ENCODE results near the gene SGMS1. TPM values are rescaled to one million over a fixed set of nuclear protein-coding genes. Genes with fewer than 3 reads are reported as not detected.
"Not testable (repeated sequence)": the region's sequence is repeated elsewhere in the genome, so short reads cannot be mapped to it uniquely, and the experiment has no call there.

Gene SGMS1
- total and polyA plus RNA-seq, 5 experiments from 2014 or later, result 8.3 to 34.9 (median 11.0) TPM

DNA sequence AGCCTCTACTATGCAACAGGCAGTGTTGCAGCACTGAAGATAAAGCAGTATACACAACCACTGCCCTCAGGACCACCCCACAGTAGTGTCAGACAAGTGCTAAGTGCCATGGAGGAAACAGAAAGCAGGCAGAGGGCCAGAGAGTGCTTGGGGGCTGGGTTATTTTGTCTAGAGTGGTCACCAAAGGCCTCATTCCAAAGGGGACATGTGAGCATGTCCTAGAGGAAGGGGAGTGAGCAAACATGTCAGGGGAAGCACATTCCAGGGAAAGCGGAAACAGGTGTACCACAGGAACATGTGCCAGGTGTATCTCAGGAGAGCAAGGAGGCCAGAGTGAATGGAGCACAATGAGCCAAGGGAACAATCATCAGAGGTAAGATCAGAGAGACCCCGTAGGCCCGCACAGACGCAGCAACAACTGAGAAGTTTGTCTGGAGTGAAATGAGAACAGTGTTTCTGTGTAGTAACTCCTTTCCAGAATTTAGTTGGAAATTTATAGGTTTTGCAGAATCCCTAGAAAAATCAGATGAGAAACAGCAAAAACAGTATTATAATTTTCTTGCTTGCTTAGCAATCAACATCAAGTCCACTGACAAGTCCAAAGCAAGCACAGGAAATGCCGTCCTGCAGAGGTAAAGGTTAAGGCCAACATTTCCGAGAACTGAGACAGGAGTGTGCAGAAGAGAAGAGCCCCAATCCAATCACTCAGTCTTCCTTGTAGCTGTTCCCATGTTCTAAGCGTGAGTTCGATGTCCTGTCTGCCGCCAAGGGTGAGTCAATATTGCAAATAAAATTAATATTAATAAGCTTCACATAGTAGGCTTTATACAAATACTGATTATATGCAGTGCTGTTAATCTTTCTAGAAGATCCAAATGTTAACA is 67.3 kb downstream of the SGMS1 start:
- Mint-ChIP-seq H3K27me3 (no peaks in the 10 kb centered on the region), H3K36me3 (peaks cover 0 to 4% (median 0%) of the 10 kb centered on the region in 3 donors), H3K9me3 (no peaks in the 10 kb centered on the region), H3K4me3 (no peak overlapping the region), H3K4me1 (peaks cover 12 to 45% (median 31%) of the 10 kb centered on the region in 4 donors), H3K27ac (peak overlapping the region in 3 of 10 donors; percentile 0 to 30 (median 2))
- no peak for ATAC-seq
- POLR2A ChIA-PET, result interaction anchor here (0.7 kb wide), 1 partner anchor 183 kb away, joined by 6 read pairs; the partner anchor contains the start of gene ASAH2B
- no peak for DNase-seq

DNA sequence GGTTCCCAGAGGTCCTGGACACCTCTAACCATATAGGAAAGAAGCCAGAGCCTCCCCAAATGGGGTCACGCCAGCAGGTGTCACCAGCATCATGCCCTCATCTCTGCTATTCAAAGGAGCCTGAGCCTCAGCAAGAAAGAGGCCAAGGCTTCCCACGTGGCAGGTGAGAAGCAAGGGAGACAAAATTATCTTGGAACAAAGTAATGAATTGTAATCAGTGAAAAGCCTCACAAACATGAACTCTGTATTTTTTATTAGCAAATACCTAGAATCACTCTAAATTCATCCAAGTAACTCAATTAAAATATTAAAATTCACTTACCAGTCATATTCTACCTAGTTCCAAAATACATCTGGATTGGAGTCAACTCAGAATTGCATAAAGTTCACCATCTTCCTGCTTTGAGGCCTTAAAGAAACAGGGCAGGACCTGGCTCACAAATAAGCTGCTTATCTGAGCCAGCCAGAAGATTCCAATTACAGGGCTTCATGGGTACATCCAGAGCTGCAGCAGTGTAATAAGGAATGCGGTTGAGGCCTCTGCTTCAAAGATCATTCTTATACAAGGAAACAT is 68.7 kb downstream of the SGMS1 start:
- Mint-ChIP-seq H3K27ac (peak overlapping the region in 1 of 10 donors; percentile 1), H3K9me3 (no peaks in the 10 kb centered on the region), H3K36me3 (peaks cover 0 to 4% (median 0%) of the 10 kb centered on the region in 3 donors), H3K27me3 (no peaks in the 10 kb centered on the region), H3K4me1 (peaks cover 22 to 56% (median 36%) of the 10 kb centered on the region in 4 donors), H3K4me3 (no peak overlapping the region)
- ATAC-seq, result peak in 1 of 2 donors; percentile 46
- DNase-seq, result peak in 2 of 10 donors; percentile 4 to 16
- POLR2A ChIA-PET, result interaction anchor here (0.6 kb wide), 1 partner anchor 1152 kb away, joined by 3 read pairs; no protein-coding TSS in a partner anchor

DNA sequence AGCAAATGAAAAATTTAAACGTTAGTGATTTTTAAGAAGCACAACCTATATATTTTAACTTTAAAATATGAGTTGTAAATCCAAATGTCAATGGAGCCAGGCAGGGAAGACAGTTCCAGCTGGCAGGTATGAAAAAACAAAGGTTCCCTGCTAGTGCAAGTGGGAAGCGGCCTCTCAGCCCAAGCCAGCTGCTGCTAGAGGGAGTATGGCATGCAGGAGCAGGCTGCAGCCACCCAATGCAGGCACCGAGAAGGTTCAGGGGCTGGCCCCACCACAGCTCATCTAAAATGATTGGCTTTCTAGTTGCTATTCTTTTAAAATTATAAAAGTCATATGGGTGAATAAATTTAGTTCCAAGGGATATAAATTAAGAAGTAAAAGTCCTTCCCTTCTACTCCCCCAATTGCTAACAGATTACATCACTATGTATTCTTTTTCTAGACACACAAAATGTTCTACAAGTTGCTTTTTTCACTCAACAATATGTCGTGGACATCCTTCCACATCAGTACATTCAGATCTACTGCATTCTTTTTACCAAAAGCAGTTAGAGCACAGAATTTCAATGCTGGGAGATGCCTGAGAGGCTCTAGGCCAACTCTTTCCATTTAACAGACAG is 69.3 kb downstream of the SGMS1 start:
- H3K9me3 Mint-ChIP-seq, result no peaks in the 10 kb centered on the region
- no peak for ATAC-seq
- H3K27me3 Mint-ChIP-seq, result no peaks in the 10 kb centered on the region
- POLR2A ChIA-PET, result no interaction called here
- peaks cover 0 to 4% (median 0%) of the 10 kb centered on the region in 3 donors for H3K36me3 Mint-ChIP-seq
- H3K4me3 Mint-ChIP-seq, result no peak overlapping the region
- no peak for DNase-seq
- peak overlapping the region in 2 of 10 donors; percentile 1 to 17 for H3K27ac Mint-ChIP-seq
- H3K4me1 Mint-ChIP-seq, result peaks cover 22 to 60% (median 35%) of the 10 kb centered on the region in 4 donors

DNA sequence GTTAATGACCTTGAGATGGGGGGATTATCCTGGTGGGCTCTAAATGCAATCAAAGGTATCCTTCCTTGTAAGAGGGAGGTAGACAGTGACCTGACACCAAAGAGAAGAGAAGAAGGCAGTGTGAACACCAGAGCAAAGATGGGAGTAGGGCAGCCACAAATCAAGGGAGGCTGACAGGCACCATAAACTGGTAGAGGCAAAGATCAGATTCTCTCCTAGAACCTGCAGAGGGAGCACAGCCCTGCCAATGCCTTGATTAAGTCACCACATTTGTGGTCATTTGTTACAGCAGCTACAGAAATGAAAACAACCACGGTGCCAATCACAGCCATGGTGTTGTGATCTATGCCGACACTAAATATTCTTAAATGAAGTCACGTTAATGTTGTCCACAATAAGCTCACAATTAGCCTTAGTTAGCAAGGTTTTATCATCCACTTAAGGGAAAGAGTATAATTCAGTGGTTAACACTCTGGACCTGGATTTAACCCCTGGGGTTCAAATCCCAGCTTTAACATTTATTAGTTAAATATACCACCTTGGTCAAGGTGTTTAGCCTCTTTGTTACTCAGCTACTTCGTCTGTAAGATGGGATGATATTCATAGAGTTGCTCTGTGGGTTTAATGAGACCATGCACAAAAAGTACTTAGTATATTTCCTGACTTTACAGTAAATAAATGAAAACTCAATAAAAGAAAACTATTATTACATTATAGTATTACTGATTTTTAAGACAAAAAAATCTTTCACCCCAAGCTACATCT is 70.8 kb downstream of the SGMS1 start:
- DNase-seq (peak in 7 of 10 donors; percentile 5 to 45 (median 30)), ATAC-seq (peak; percentile 76 to 90)
- Mint-ChIP-seq H3K4me3 (no peak overlapping the region), H3K36me3 (peaks cover under 1 to 4% (median 2%) of the 10 kb centered on the region in 3 donors), H3K27me3 (no peaks in the 10 kb centered on the region), H3K4me1 (peaks cover 28 to 68% (median 39%) of the 10 kb centered on the region in 4 donors), H3K9me3 (peaks cover 0 to 2% (median 0%) of the 10 kb centered on the region in 9 donors), H3K27ac (peak overlapping the region in 1 of 10 donors; percentile 1)
- POLR2A ChIA-PET, result interaction anchor here (0.9 to 1.3 kb wide), 3 partner anchors 9 to 71 kb away, joined by 3 read pairs; partner anchors contain the start of gene SGMS1

DNA sequence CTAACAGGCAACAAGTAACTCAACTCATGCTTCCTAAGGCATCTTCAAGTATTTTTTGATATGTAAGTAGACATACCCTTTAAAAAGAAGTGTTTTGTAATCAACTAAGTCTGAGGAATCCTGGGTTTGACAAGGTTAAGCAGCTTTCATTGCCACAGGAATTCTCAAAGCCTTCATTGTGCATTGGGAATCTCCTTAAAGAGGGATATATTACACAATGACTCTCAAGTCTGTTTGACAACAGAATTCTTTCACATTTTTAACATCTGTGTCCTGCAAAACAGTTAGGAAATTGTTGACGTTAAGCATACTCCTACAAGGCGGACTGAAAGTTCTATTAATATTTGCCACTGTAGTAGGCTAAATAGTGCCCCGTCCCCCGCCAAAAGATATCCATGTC is 71.4 kb downstream of the SGMS1 start:
- Mint-ChIP-seq H3K27ac (peak overlapping the region in 1 of 10 donors; percentile 1), H3K4me3 (no peak overlapping the region), H3K4me1 (peaks cover 33 to 68% (median 45%) of the 10 kb centered on the region in 4 donors), H3K27me3 (no peaks in the 10 kb centered on the region), H3K9me3 (peaks cover 0 to 8% (median 0%) of the 10 kb centered on the region in 9 donors), H3K36me3 (peaks cover 2 to 6% (median 4%) of the 10 kb centered on the region in 3 donors)
- POLR2A ChIA-PET, result interaction anchor here (1.3 kb wide), 1 partner anchor 71 kb away, joined by 3 read pairs; no protein-coding TSS in a partner anchor
- DNase-seq, result no peak
- no peak for ATAC-seq

DNA sequence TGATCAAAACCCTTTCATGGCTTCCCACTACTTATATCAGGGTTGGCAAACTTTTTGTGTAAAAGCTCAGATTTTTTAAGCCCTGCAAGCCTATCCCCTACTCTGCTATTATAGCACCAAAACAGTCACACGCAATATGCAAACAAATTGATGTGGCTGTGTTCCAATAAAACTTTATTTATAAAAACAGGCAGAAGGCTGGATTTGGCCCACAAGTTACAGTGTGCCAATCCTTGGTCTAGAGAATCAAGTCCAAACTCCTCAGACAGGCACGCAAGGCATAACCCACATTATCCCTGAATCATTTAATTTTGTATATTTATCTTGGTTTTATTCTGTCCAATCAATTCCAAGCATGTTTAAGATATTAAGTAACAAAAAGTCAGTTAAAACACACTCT is 71.9 kb downstream of the SGMS1 start:
- Mint-ChIP-seq H3K36me3 (peaks cover 2 to 6% (median 4%) of the 10 kb centered on the region in 3 donors), H3K4me3 (no peak overlapping the region), H3K9me3 (peaks cover 0 to 8% (median 0%) of the 10 kb centered on the region in 9 donors), H3K27me3 (no peaks in the 10 kb centered on the region), H3K27ac (peak overlapping the region in 1 of 10 donors; percentile 57), H3K4me1 (peaks cover 37 to 72% (median 45%) of the 10 kb centered on the region in 4 donors)
- DNase-seq (no peak), ATAC-seq (no peak)
- POLR2A ChIA-PET, result no interaction called here

DNA sequence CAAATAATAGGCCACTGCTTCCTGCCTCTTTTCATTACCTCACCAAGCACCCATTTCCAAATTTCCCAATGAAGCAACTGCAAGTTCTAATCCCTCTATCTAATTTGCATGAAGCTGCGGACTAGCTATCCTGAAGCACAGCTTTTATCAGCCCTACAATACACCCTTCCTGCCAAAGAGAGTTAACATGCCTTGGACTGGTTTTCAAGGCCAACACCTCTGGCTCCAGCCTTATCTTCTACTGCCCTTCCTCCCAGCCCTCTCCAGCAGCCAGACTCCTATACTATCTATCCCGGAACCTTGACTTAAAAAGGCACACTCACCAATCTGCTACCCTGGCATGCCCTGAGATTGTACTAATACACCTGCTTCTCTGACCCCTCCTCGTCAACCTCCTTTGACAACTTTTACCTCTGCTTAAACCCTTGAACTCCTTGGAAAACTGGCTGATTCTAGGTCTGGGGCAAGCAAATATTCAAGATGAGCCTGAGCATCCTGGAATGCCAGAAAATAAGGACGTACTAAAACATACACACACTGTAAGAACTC is 73.4 kb downstream of the SGMS1 start:
- peaks cover 36 to 70% (median 47%) of the 10 kb centered on the region in 4 donors for H3K4me1 Mint-ChIP-seq
- no peaks in the 10 kb centered on the region for H3K27me3 Mint-ChIP-seq
- peaks cover 0 to 8% (median 0%) of the 10 kb centered on the region in 9 donors for H3K9me3 Mint-ChIP-seq
- POLR2A ChIA-PET, result no interaction called here
- no peak for DNase-seq
- H3K4me3 Mint-ChIP-seq, result no peak overlapping the region
- peaks cover 0 to 6% (median 2%) of the 10 kb centered on the region in 3 donors for H3K36me3 Mint-ChIP-seq
- ATAC-seq, result no peak
- H3K27ac Mint-ChIP-seq, result peak overlapping the region in 2 of 10 donors; percentile 9 to 60

DNA sequence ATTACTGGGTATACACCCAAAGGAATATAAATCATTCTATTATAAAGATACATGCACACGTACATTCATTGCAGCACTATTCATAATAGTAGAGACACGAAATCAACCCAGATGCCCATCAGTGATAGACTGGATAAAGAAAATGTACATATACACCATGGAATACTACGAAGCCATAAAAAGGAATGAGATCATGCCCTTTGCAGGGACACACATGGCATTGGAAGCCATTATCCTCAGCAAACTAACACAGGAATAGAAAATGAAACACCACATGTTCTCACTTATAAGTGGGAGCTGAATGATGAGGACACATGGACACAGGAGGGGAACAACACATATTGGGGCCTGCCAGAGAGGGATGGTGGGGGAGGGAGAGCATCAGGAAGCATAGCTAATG is 74.6 kb downstream of the SGMS1 start:
- ATAC-seq, H3K27me3 Mint-ChIP-seq, H3K36me3 Mint-ChIP-seq, H3K4me3 Mint-ChIP-seq, DNase-seq, H3K9me3 Mint-ChIP-seq, POLR2A ChIA-PET: not testable (repeated sequence)
- Mint-ChIP-seq H3K27ac (peak overlapping the region in 2 of 10 donors; percentile 3 to 10), H3K4me1 (peaks cover 43 to 81% (median 53%) of the 10 kb centered on the region in 4 donors)

DNA sequence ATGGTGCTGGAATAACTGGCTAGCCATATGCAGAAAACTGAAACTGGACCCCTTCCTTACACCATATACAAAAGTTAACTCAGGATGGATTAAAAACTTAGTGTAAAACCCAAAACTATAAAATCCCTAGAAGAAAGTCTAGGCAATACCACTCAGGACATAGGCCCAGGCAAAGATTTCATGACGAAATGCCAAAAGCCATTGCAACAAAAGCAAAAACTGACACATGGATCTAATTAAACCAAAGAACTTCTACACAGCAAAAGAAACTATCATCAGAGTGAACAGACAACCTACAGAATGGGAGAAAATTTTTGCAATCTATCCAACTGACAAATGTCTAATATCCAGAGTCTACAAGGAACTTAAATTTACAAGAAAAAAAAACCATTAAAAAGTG is 75.3 kb downstream of the SGMS1 start:
- H3K9me3 Mint-ChIP-seq, POLR2A ChIA-PET, ATAC-seq, H3K4me3 Mint-ChIP-seq, H3K27me3 Mint-ChIP-seq, H3K36me3 Mint-ChIP-seq, DNase-seq: not testable (repeated sequence)
- Mint-ChIP-seq H3K4me1 (peaks cover 43 to 79% (median 55%) of the 10 kb centered on the region in 4 donors), H3K27ac (peak overlapping the region in 1 of 10 donors; percentile 51)

DNA sequence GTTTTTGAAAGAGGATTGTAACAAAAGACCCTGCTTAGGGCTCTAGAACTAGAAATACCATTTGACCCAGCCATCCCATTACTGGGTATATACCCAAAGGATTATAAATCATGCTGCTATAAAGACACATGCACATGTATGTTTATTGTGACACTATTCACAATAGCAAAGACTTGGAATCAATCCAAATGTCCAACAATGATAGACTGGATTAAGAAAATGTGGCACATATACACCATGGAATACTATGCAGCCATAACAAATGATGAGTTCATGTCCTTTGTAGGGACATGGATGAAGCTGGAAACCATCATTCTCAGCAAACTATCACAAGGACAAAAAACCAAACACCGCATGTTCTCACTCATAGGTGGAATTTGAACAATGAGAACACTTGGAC is 77.5 kb downstream of the SGMS1 start:
- ATAC-seq, H3K27me3 Mint-ChIP-seq, H3K36me3 Mint-ChIP-seq, DNase-seq, POLR2A ChIA-PET, H3K4me3 Mint-ChIP-seq, H3K9me3 Mint-ChIP-seq, H3K27ac Mint-ChIP-seq: not testable (repeated sequence)
- peaks cover 53 to 89% (median 67%) of the 10 kb centered on the region in 4 donors for H3K4me1 Mint-ChIP-seq

DNA sequence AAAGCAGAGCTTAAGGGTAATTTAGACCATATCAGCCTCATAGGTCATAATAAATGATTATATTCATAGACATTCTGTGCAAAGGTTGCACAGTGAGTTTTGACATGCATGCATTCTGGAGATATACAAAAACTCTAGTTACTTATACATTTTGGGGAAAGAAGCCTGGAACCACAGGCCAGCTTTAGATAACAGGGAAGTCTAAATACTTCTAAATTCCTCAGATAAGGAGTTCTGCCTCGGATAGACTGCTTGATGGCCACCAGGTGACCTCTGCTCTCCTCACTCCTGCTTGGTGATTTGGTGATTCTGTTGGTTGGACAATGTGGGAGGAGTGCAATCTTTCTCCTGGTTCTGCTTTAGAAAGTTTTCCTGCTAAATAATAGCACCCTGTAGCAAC is 77.9 kb downstream of the SGMS1 start:
- H3K4me3 Mint-ChIP-seq, result peak overlapping the region in 1 of 10 donors; percentile 15
- H3K36me3 Mint-ChIP-seq, result peaks cover 0 to 6% (median 5%) of the 10 kb centered on the region in 3 donors
- DNase-seq (no peak), ATAC-seq (no peak)
- peaks cover 50 to 89% (median 71%) of the 10 kb centered on the region in 4 donors for H3K4me1 Mint-ChIP-seq
- peak overlapping the region in 1 of 10 donors; percentile 85 for H3K27ac Mint-ChIP-seq
- peaks cover 0 to 8% (median 0%) of the 10 kb centered on the region in 9 donors for H3K9me3 Mint-ChIP-seq
- no peaks in the 10 kb centered on the region for H3K27me3 Mint-ChIP-seq
- POLR2A ChIA-PET, result no interaction called here

Measured in naive thymus-derived CD8-positive, alpha-beta T cell (primary cell).